ENCODE measurements around the gene SEL1L3. TPM values are rescaled to one million over a fixed set of nuclear protein-coding genes. Genes with fewer than 3 reads are reported as not detected.

SEL1L3 gene
- total RNA-seq, 2 experiments from 2014 or later, result 180 to 313 TPM

DNA sequence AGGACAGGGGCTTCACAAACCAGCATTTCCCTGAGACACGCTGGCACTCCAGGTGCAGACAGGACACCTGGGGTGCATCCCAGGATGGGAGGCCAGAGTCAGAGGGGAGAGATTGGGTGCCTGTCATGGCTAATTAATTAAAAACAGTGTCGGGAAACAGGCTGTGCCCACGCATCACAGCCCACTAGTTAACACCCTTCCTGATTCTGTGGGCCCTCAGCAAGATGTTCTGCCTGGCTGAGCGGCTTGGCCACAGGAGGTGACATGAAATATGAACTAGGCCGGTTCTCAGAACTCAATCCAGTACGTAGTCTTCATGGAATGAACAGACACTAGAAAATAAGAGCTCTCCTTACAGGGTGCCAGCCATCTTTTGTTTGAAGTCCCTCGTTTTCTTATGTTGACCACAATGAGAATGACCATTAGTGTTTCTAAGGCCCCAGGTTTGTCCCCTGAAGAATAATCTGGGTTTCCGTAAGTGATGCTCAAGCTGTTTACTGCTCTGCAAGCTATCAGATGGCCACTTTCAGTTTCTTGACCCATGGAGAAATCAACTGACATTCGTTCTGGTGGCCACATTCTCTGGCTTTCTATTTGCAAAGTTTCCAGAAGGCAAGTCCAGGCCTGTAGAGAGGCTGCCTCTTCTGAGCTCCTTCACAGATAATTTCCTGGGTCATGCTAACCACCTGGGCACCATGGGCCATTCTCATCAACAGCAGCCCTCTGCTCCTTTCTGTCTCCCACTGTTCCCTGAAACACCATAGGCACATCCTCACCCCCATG, 134.9 kb downstream of the SEL1L3 start:
- ChIA-PET POLR2A (no interaction called here), CTCF (ENCODE audit: unreplicated experiment) (no interaction called here)
- Histone ChIP-seq H3K9me2 (ENCODE audit: insufficient read depth, low read length) (no peaks in the 10 kb centered on the region), H2AFZ (ENCODE audit: low read length) (no peak overlapping the region), H3K4me3 (ENCODE audit: low read depth, low read length, poor library complexity, severe bottlenecking) (no peak overlapping the region), H3K79me2 (ENCODE audit: insufficient read depth, low read depth, low read length) (no peaks in the 10 kb centered on the region), H3K27ac (ENCODE audit: low read depth, low read length, poor library complexity, severe bottlenecking) (no peak overlapping the region), H3K4me2 (ENCODE audit: low read length) (no peak overlapping the region), H3K36me3 (ENCODE audit: insufficient read depth, low read length) (no peaks in the 10 kb centered on the region), H3K4me1 (ENCODE audit: insufficient read depth, low read length, poor library complexity, severe bottlenecking) (no peaks in the 10 kb centered on the region), H4K20me1 (ENCODE audit: insufficient read depth, low read length) (no peaks in the 10 kb centered on the region), H3K9me3 (ENCODE audit: low read length) (no peaks in the 10 kb centered on the region)
- BruUV-seq (replicated peaks), result no TSS peak
- TF ChIP-seq, protein P1, sequence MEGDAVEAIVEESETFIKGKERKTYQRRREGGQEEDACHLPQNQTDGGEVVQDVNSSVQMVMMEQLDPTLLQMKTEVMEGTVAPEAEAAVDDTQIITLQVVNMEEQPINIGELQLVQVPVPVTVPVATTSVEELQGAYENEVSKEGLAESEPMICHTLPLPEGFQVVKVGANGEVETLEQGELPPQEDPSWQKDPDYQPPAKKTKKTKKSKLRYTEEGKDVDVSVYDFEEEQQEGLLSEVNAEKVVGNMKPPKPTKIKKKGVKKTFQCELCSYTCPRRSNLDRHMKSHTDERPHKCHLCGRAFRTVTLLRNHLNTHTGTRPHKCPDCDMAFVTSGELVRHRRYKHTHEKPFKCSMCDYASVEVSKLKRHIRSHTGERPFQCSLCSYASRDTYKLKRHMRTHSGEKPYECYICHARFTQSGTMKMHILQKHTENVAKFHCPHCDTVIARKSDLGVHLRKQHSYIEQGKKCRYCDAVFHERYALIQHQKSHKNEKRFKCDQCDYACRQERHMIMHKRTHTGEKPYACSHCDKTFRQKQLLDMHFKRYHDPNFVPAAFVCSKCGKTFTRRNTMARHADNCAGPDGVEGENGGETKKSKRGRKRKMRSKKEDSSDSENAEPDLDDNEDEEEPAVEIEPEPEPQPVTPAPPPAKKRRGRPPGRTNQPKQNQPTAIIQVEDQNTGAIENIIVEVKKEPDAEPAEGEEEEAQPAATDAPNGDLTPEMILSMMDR (conservative IDR thresholded peaks at IDR 0.05; ENCODE audit: low read length), result no peak
- TF ChIP-seq EZH2phosphoT487 (IDR thresholded peaks at IDR 0.05; ENCODE audit: borderline replicate concordance, low read depth, low read length), result no peak
- no peak for DNase-seq (ENCODE audit: low spot score)
- intact Hi-C loops (cut with micrococcal nuclease; ENCODE audit: unreplicated experiment), result no loop called here

DNA sequence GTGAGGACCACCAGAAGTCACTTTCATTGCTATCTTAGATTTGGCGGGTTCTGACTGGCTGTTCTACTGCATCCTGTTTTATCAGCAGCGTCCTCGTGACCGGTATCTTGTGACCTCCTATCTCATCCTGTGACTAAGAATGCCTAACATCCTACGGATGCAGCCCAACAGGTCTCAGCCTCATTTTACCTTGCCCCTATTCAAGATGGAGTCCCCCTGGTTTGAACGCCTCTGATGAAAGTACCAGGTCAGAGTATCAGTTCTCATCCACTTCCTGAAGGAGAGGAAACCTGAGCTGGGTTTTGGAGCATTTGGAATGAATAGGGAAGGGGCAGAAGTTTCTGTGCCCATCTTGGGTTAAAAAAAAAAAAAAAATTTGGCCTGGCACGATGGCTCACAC, 136.9 kb downstream of the SEL1L3 start:
- TF ChIP-seq, protein P1 (conservative IDR thresholded peaks at IDR 0.05; ENCODE audit: low read length), result no peak
- no peak for TF ChIP-seq EZH2phosphoT487 (IDR thresholded peaks at IDR 0.05; ENCODE audit: borderline replicate concordance, low read depth, low read length)
- CTCF ChIA-PET (ENCODE audit: unreplicated experiment), result no interaction called here
- POLR2A ChIA-PET, result no interaction called here

DNA sequence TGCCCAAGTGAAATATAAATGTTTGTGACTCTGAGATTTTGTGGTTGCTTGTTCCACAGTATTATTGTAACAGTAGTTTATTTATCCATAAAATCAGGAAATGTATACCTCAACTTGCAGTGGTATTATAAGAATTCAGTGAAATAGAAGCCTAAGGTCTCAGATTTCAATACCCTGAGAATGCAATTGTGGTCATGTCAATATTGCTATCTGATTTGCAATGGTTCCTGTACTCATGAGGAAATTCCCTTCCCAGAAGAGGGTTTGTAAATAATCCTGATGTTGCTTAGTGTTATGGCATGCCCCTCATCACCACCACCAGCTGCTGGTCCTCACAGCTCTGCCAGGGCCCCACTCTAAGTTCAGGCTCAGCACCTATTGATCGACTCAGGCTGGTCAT, 139.4 kb downstream of the SEL1L3 start:
- H3K79me2 ChIP-seq (ENCODE audit: insufficient read depth, low read depth, low read length), result no peaks in the 10 kb centered on the region
- TF ChIP-seq, protein P1 (conservative IDR thresholded peaks at IDR 0.05; ENCODE audit: low read length), result no peak
- no peak for TF ChIP-seq EZH2phosphoT487 (IDR thresholded peaks at IDR 0.05; ENCODE audit: borderline replicate concordance, low read depth, low read length)
- POLR2A ChIA-PET, result no interaction called here
- no peaks in the 10 kb centered on the region for H4K20me1 ChIP-seq (ENCODE audit: insufficient read depth, low read length)
- no peaks in the 10 kb centered on the region for H3K9me2 ChIP-seq (ENCODE audit: insufficient read depth, low read length)
- no peaks in the 10 kb centered on the region for H3K36me3 ChIP-seq (ENCODE audit: insufficient read depth, low read length)
- BruUV-seq (replicated peaks), result no TSS peak
- no peaks in the 10 kb centered on the region for H3K4me1 ChIP-seq (ENCODE audit: insufficient read depth, low read length, poor library complexity, severe bottlenecking)
- CTCF ChIA-PET (ENCODE audit: unreplicated experiment), result no interaction called here
- intact Hi-C loops (cut with micrococcal nuclease; ENCODE audit: unreplicated experiment), result no loop called here
- H3K27ac ChIP-seq (ENCODE audit: low read depth, low read length, poor library complexity, severe bottlenecking), result no peak overlapping the region
- H2AFZ ChIP-seq (ENCODE audit: low read length), result no peak overlapping the region
- no peak overlapping the region for H3K4me3 ChIP-seq (ENCODE audit: low read depth, low read length, poor library complexity, severe bottlenecking)
- H3K9me3 ChIP-seq (ENCODE audit: low read length), result no peaks in the 10 kb centered on the region
- DNase-seq (ENCODE audit: low spot score), result no peak
- H3K4me2 ChIP-seq (ENCODE audit: low read length), result no peak overlapping the region

More for the DNA sequence above, 136.9 kb downstream of the SEL1L3 start:
- Histone ChIP-seq H3K27ac (ENCODE audit: low read depth, low read length, poor library complexity, severe bottlenecking) (no peak overlapping the region), H3K4me3 (ENCODE audit: low read depth, low read length, poor library complexity, severe bottlenecking) (no peak overlapping the region), H3K9me3 (ENCODE audit: low read length) (no peaks in the 10 kb centered on the region), H3K4me1 (ENCODE audit: insufficient read depth, low read length, poor library complexity, severe bottlenecking) (no peaks in the 10 kb centered on the region), H2AFZ (ENCODE audit: low read length) (no peak overlapping the region), H4K20me1 (ENCODE audit: insufficient read depth, low read length) (no peaks in the 10 kb centered on the region), H3K4me2 (ENCODE audit: low read length) (no peak overlapping the region), H3K9me2 (ENCODE audit: insufficient read depth, low read length) (no peaks in the 10 kb centered on the region), H3K79me2 (ENCODE audit: insufficient read depth, low read depth, low read length) (no peaks in the 10 kb centered on the region), H3K36me3 (ENCODE audit: insufficient read depth, low read length) (no peaks in the 10 kb centered on the region)
- no peak for DNase-seq (ENCODE audit: low spot score)
- intact Hi-C loops (cut with micrococcal nuclease; ENCODE audit: unreplicated experiment), result no loop called here
- no TSS peak for BruUV-seq (replicated peaks)

Measured in OCI-LY7 (cell line).